H9 (cell line): ENCODE measurements around the gene FAM170B. TPM values are rescaled to one million over a fixed set of nuclear protein-coding genes. Genes with fewer than 3 reads are reported as not detected.

ENCODE experiments used
- DNase-seq: peaks from one replicate; pipeline ENCODE4 v3.0.0-alpha.2; 2017
- H2AFZ ChIP-seq: one replicate; pipeline ENCODE4 v1.6.1; 2013; ENCODE audit warnings: mild to moderate bottlenecking, low read length, control low read depth, moderate library complexity
- H2AK5ac ChIP-seq: 2 replicates; pipeline ENCODE4 v1.6.1; 2013; ENCODE audit warnings: low read length, control low read depth, mixed read lengths; ENCODE audit not compliant: insufficient read length
- H2BK120ac ChIP-seq: one replicate; pipeline ENCODE4 v1.6.1; 2013; ENCODE audit warnings: low read depth, mild to moderate bottlenecking, low read length, control low read depth, inconsistent platforms; ENCODE audit not compliant: poor library complexity, severe bottlenecking
- H2BK12ac ChIP-seq: 2 replicates; pipeline ENCODE4 v1.6.1; 2013; ENCODE audit warnings: low read length, control low read depth, mixed read lengths, low read depth; ENCODE audit not compliant: insufficient read length
- H2BK15ac ChIP-seq: 2 replicates; pipeline ENCODE4 v1.6.1; 2013; ENCODE audit warnings: low read depth, low read length, control low read depth
- H2BK20ac ChIP-seq: one replicate; pipeline ENCODE4 v1.6.1; 2013; ENCODE audit warnings: low read depth, mild to moderate bottlenecking, low read length, control low read depth, inconsistent platforms; ENCODE audit not compliant: poor library complexity, severe bottlenecking
- H2BK5ac ChIP-seq: 2 replicates; pipeline ENCODE4 v1.6.1; 2013; ENCODE audit warnings: low read length, control low read depth, mixed read lengths; ENCODE audit not compliant: insufficient read length
- H3K14ac ChIP-seq: 2 replicates; pipeline ENCODE4 v1.6.1; 2013; ENCODE audit warnings: low read length, control low read depth; ENCODE audit not compliant: insufficient read depth
- H3K18ac ChIP-seq: 2 replicates; pipeline ENCODE4 v1.6.1; 2013; ENCODE audit warnings: low read depth, mild to moderate bottlenecking, mixed read lengths, low read length, control low read depth; ENCODE audit not compliant: insufficient read length
- H3K23ac ChIP-seq: 2 replicates; pipeline ENCODE4 v1.6.1; 2013; ENCODE audit warnings: low read length, control low read depth, mixed read lengths, low read depth; ENCODE audit not compliant: insufficient read length
- H3K23me2 ChIP-seq: 2 replicates; pipeline ENCODE4 v1.6.1; 2013; ENCODE audit warnings: low read depth, mild to moderate bottlenecking, mixed read lengths, low read length, control low read depth; ENCODE audit not compliant: insufficient read length, poor library complexity, severe bottlenecking
- H3K27ac ChIP-seq: 2 replicates; pipeline ENCODE4 v1.5.1; 2013; ENCODE audit warnings: low read length, control low read depth, mixed read lengths, low read depth; ENCODE audit not compliant: insufficient read length
- H3K27me3 ChIP-seq: 2 replicates; pipeline ENCODE4 v1.6.1; 2013; ENCODE audit warnings: low read length, control low read depth, inconsistent platforms; ENCODE audit not compliant: insufficient read depth
- H3K4ac ChIP-seq: 2 replicates; pipeline ENCODE4 v1.6.1; 2013; ENCODE audit warnings: low read depth, mild to moderate bottlenecking, control low read depth, inconsistent platforms, low read length, moderate library complexity
- H3K4me1 ChIP-seq: 2 replicates; pipeline ENCODE4 v1.6.1; 2013; ENCODE audit warnings: low read length, control low read depth, inconsistent platforms; ENCODE audit not compliant: insufficient read depth
- H3K4me2 ChIP-seq: 2 replicates; pipeline ENCODE4 v1.6.1; 2013; ENCODE audit warnings: low read length, control low read depth, mixed read lengths; ENCODE audit not compliant: insufficient read length, insufficient read depth
- H3K56ac ChIP-seq: 2 replicates; pipeline ENCODE4 v1.6.1; 2013; ENCODE audit warnings: low read depth, mild to moderate bottlenecking, mixed read lengths, low read length, control low read depth; ENCODE audit not compliant: insufficient read length
- H3K79me1 ChIP-seq: 2 replicates; pipeline ENCODE4 v1.6.1; 2013; ENCODE audit warnings: low read depth, mild to moderate bottlenecking, moderate library complexity, low read length, control low read depth, inconsistent platforms; ENCODE audit not compliant: insufficient read depth, poor library complexity, severe bottlenecking
- H3K79me2 ChIP-seq: 2 replicates; pipeline ENCODE4 v1.6.1; 2013; ENCODE audit warnings: low read length, control low read depth, inconsistent platforms; ENCODE audit not compliant: insufficient read depth
- H3K9ac ChIP-seq: 2 replicates; pipeline ENCODE4 v1.6.1; 2013; ENCODE audit warnings: low read length, control low read depth, mixed read lengths; ENCODE audit not compliant: insufficient read length; ENCODE audit errors: extremely low read depth
- H3K9me3 ChIP-seq: one replicate; pipeline ENCODE4 v1.6.1; 2013; ENCODE audit warnings: low read depth, low read length, inconsistent platforms; ENCODE audit not compliant: control insufficient read depth
- H3T11ph ChIP-seq: one replicate; pipeline ENCODE4 v1.6.1; 2013; ENCODE audit warnings: mild to moderate bottlenecking, low read length, control low read depth, inconsistent platforms
- H4K20me1 ChIP-seq: one replicate; pipeline ENCODE4 v1.6.1; 2013; ENCODE audit not compliant: control insufficient read depth, insufficient read length, insufficient read depth
- H4K5ac ChIP-seq: 2 replicates; pipeline ENCODE4 v1.6.1; 2013; ENCODE audit warnings: low read depth, mild to moderate bottlenecking, mixed read lengths, low read length, control low read depth; ENCODE audit not compliant: insufficient read length
- H4K8ac ChIP-seq: replicated peaks from 2 replicates; pipeline ENCODE4 v1.6.1; 2013; ENCODE audit warnings: low read length, control low read depth, mixed read lengths, low read depth; ENCODE audit not compliant: insufficient read length
- H4K91ac ChIP-seq: 2 replicates; pipeline ENCODE4 v1.6.1; 2013; ENCODE audit warnings: low read depth, mild to moderate bottlenecking, moderate library complexity, mixed read lengths, low read length, control low read depth; ENCODE audit not compliant: insufficient read length
- H3K27ac Mint-ChIP-seq, 3 experiments: 2 replicates in 2 of 3; 3 replicates in 1 of 3; pipeline ENCODE4 v1.8.0; 2020 to 2021; ENCODE audit warnings: mixed read lengths in 3 of 3, mild to moderate bottlenecking in 1 of 3, moderate library complexity in 1 of 3
- H3K27me3 Mint-ChIP-seq: 2 replicates; pipeline ENCODE4 v1.8.0; 2021; ENCODE audit warnings: low read depth, mild to moderate bottlenecking, moderate library complexity, mixed read lengths
- H3K36me3 Mint-ChIP-seq, 3 experiments: 2 replicates in 2 of 3; 3 replicates in 1 of 3; pipeline ENCODE4 v1.8.0; 2020 to 2021; ENCODE audit warnings: low read depth in 3 of 3, mixed read lengths in 3 of 3; ENCODE audit not compliant: insufficient read depth in 1 of 3
- H3K4me1 Mint-ChIP-seq, 2 experiments: 2 replicates each; pipeline ENCODE4 v1.8.0; 2020; ENCODE audit warnings: mixed read lengths in 2 of 2
- H3K4me3 Mint-ChIP-seq, 2 experiments: 2 replicates in 1 of 2; 3 replicates in 1 of 2; pipeline ENCODE4 v1.8.0; 2020 to 2021; ENCODE audit warnings: mild to moderate bottlenecking in 2 of 2, mixed read lengths in 2 of 2, moderate library complexity in 1 of 2
- H3K9me3 Mint-ChIP-seq, 2 experiments: 2 replicates in 1 of 2; 3 replicates in 1 of 2; pipeline ENCODE4 v1.8.0; 2020; ENCODE audit warnings: mild to moderate bottlenecking in 2 of 2, mixed read lengths in 2 of 2, moderate library complexity in 1 of 2
- CTCF ChIP-seq: fragments of 200-600 bp; sonication (generic); conservative IDR thresholded peaks from 3 replicates; pipeline ENCODE4 v1.8.0; 2021; ENCODE audit warnings: antibody characterized with exemption, mild to moderate bottlenecking
- WGBS: extraction: QIAGEN DNeasy Blood & Tissue Kit; methylation state at CpG from one replicate; pipeline ENCODE4 v1.1.7; 2013; ENCODE audit warnings: missing lambda C conversion rate, low lambda C conversion rate, mixed read lengths; ENCODE audit not compliant: insufficient read length; ENCODE audit errors: extremely low coverage; 5-methylcytosine and 5-hydroxymethylcytosine counted together
- total RNA-seq: library from RNA; stranded (reverse); gene quantifications from 2 replicates; pipeline ENCODE4 v1.2.1, GENCODE V29; 2021

FAM170B gene
- total RNA-seq, 1 experiment from 2014 or later, result not detected

- no peak for DNase-seq
- no peak overlapping the region for H3T11ph ChIP-seq
- H2BK12ac ChIP-seq, result no peak overlapping the region
- no peak overlapping the region; the same call in 1 of the 2 replicates for H3K14ac ChIP-seq
- no peak overlapping the region for H2AFZ ChIP-seq
- H3K79me2 ChIP-seq, result no peaks in the 10 kb centered on the region
- H4K91ac ChIP-seq, result no peak overlapping the region
- H3K27me3 ChIP-seq, result no peaks in the 10 kb centered on the region
- H3K4me2 ChIP-seq, result no peak overlapping the region
- no peak overlapping the region for H2AK5ac ChIP-seq
- no peaks in the 10 kb centered on the region; the same call in 1 of the 2 replicates for H3K4me1 ChIP-seq
- no peak overlapping the region for H2BK5ac ChIP-seq
- no peaks in the 10 kb centered on the region for H3K23me2 ChIP-seq
- no peak for TF ChIP-seq CTCF
- H3K27ac Mint-ChIP-seq, result no peak overlapping the region
- H3K9me3 Mint-ChIP-seq, result no peaks in the 10 kb centered on the region; a peak in 1 of 5 replicates
- H4K20me1 ChIP-seq, result no peaks in the 10 kb centered on the region
- no peak overlapping the region for H2BK15ac ChIP-seq
- H3K18ac ChIP-seq, result no peak overlapping the region
- WGBS, result no CpG with 5 or more reads among the region's 1 CpG
- H4K8ac ChIP-seq, result no peak overlapping the region
- H3K4ac ChIP-seq, result no peak overlapping the region
- peaks cover 4% of the 10 kb centered on the region for H3K27me3 Mint-ChIP-seq
- H3K9ac ChIP-seq, result no peak overlapping the region
- H2BK120ac ChIP-seq, result no peak overlapping the region
- H3K4me3 Mint-ChIP-seq, result no peak overlapping the region
- no peak overlapping the region for H3K56ac ChIP-seq
- H3K27ac ChIP-seq, result no peak overlapping the region
- no peaks in the 10 kb centered on the region for H3K79me1 ChIP-seq
- no peak overlapping the region for H4K5ac ChIP-seq
- no peak overlapping the region for H3K23ac ChIP-seq
- H2BK20ac ChIP-seq, result no peak overlapping the region
- peaks cover 13 to 16% of the 10 kb centered on the region in 2 experiments for H3K4me1 Mint-ChIP-seq
- no peaks in the 10 kb centered on the region for H3K9me3 ChIP-seq
- peaks cover 0 to 5% (median 0%) of the 10 kb centered on the region in 3 experiments; a peak in 2 of 7 replicates for H3K36me3 Mint-ChIP-seq
These were observed 20.1 kb upstream of the FAM170B start for GRCh38 chr10:49153971-49154370.
